ENCODE results near the gene ADAMTS2. TPM values are rescaled to one million over a fixed set of nuclear protein-coding genes. Genes with fewer than 3 reads are reported as not detected.

Gene ADAMTS2
- total RNA-seq, 1 experiment from 2014 or later = 1.7 TPM

- H3K36me3 ChIP-seq (replicated peaks; ENCODE audit: control insufficient read depth, insufficient read depth, low read length) = no peaks in the 10 kb centered on the region
- DNase-seq = no peak
- no peaks in the 10 kb centered on the region for H3K27me3 ChIP-seq (ENCODE audit: control insufficient read depth, insufficient read depth, low read length)
- H3K4me3 ChIP-seq (ENCODE audit: insufficient read depth, low read depth, low read length) = no peak overlapping the region
Observed at GRCh38 chr5:179241764-179242370, 103.4 kb downstream of the ADAMTS2 start.

GRCh38 chr5:179241175-179241574 is 104.1 kb downstream of the ADAMTS2 start:
- Histone ChIP-seq H3K4me3 (ENCODE audit: insufficient read depth, low read depth, low read length) (no peak overlapping the region), H3K27me3 (ENCODE audit: control insufficient read depth, insufficient read depth, low read length) (no peaks in the 10 kb centered on the region), H3K36me3 (replicated peaks; ENCODE audit: control insufficient read depth, insufficient read depth, low read length) (no peaks in the 10 kb centered on the region)
- no peak for DNase-seq

GRCh38 chr5:179240561-179240960 is 104.7 kb downstream of the ADAMTS2 start:
- DNase-seq = no peak
- Histone ChIP-seq H3K4me3 (ENCODE audit: insufficient read depth, low read depth, low read length) (no peak overlapping the region), H3K36me3 (replicated peaks; ENCODE audit: control insufficient read depth, insufficient read depth, low read length) (no peaks in the 10 kb centered on the region), H3K27me3 (ENCODE audit: control insufficient read depth, insufficient read depth, low read length) (no peaks in the 10 kb centered on the region)

GRCh38 chr5:179239256-179240135 is 105.8 kb downstream of the ADAMTS2 start:
- Histone ChIP-seq H3K27me3 (ENCODE audit: control insufficient read depth, insufficient read depth, low read length) (no peaks in the 10 kb centered on the region), H3K36me3 (replicated peaks; ENCODE audit: control insufficient read depth, insufficient read depth, low read length) (no peaks in the 10 kb centered on the region), H3K4me3 (ENCODE audit: insufficient read depth, low read depth, low read length) (no peak overlapping the region)
- peak; percentile 49 for DNase-seq

GRCh38 chr5:179238628-179238970 is 106.7 kb downstream of the ADAMTS2 start:
- no peak for DNase-seq
- Histone ChIP-seq H3K36me3 (replicated peaks; ENCODE audit: control insufficient read depth, insufficient read depth, low read length) (no peaks in the 10 kb centered on the region), H3K4me3 (ENCODE audit: insufficient read depth, low read depth, low read length) (no peak overlapping the region), H3K27me3 (ENCODE audit: control insufficient read depth, insufficient read depth, low read length) (no peaks in the 10 kb centered on the region)

- Histone ChIP-seq H3K36me3 (replicated peaks; ENCODE audit: control insufficient read depth, insufficient read depth, low read length) (no peaks in the 10 kb centered on the region), H3K27me3 (ENCODE audit: control insufficient read depth, insufficient read depth, low read length) (no peaks in the 10 kb centered on the region), H3K4me3 (ENCODE audit: insufficient read depth, low read depth, low read length) (no peak overlapping the region)
- DNase-seq = no peak
Observed at GRCh38 chr5:179237770-179238627, 107.3 kb downstream of the ADAMTS2 start.

GRCh38 chr5:179235416-179236400 is 109.6 kb downstream of the ADAMTS2 start:
- no peak for DNase-seq
- Histone ChIP-seq H3K27me3 (ENCODE audit: control insufficient read depth, insufficient read depth, low read length) (no peaks in the 10 kb centered on the region), H3K36me3 (replicated peaks; ENCODE audit: control insufficient read depth, insufficient read depth, low read length) (no peaks in the 10 kb centered on the region), H3K4me3 (ENCODE audit: insufficient read depth, low read depth, low read length) (no peak overlapping the region)

- Histone ChIP-seq H3K4me3 (ENCODE audit: insufficient read depth, low read depth, low read length) (no peak overlapping the region), H3K36me3 (replicated peaks; ENCODE audit: control insufficient read depth, insufficient read depth, low read length) (no peaks in the 10 kb centered on the region), H3K27me3 (ENCODE audit: control insufficient read depth, insufficient read depth, low read length) (no peaks in the 10 kb centered on the region)
- peak; percentile 48 for DNase-seq
Observed at GRCh38 chr5:179234563-179235135, 110.6 kb downstream of the ADAMTS2 start.

- Histone ChIP-seq H3K4me3 (ENCODE audit: insufficient read depth, low read depth, low read length) (no peak overlapping the region), H3K36me3 (replicated peaks; ENCODE audit: control insufficient read depth, insufficient read depth, low read length) (no peaks in the 10 kb centered on the region), H3K27me3 (ENCODE audit: control insufficient read depth, insufficient read depth, low read length) (no peaks in the 10 kb centered on the region)
- peak; percentile 56 for DNase-seq
Observed at GRCh38 chr5:179233909-179234562, 111.2 kb downstream of the ADAMTS2 start.

GRCh38 chr5:179232091-179232735 is 113.0 kb downstream of the ADAMTS2 start:
- Histone ChIP-seq H3K27me3 (ENCODE audit: control insufficient read depth, insufficient read depth, low read length) (no peaks in the 10 kb centered on the region), H3K4me3 (ENCODE audit: insufficient read depth, low read depth, low read length) (no peak overlapping the region), H3K36me3 (replicated peaks; ENCODE audit: control insufficient read depth, insufficient read depth, low read length) (no peaks in the 10 kb centered on the region)
- no peak for DNase-seq

- no peak overlapping the region for H3K4me3 ChIP-seq (ENCODE audit: insufficient read depth, low read depth, low read length)
- no peak for DNase-seq
- no peaks in the 10 kb centered on the region for H3K36me3 ChIP-seq (replicated peaks; ENCODE audit: control insufficient read depth, insufficient read depth, low read length)
- H3K27me3 ChIP-seq (ENCODE audit: control insufficient read depth, insufficient read depth, low read length) = no peaks in the 10 kb centered on the region
Observed at GRCh38 chr5:179231309-179231708, 114.0 kb downstream of the ADAMTS2 start.

- Histone ChIP-seq H3K27me3 (ENCODE audit: control insufficient read depth, insufficient read depth, low read length) (no peaks in the 10 kb centered on the region), H3K36me3 (replicated peaks; ENCODE audit: control insufficient read depth, insufficient read depth, low read length) (no peaks in the 10 kb centered on the region), H3K4me3 (ENCODE audit: insufficient read depth, low read depth, low read length) (no peak overlapping the region)
- no peak for DNase-seq
Observed at GRCh38 chr5:179230061-179230461, 115.2 kb downstream of the ADAMTS2 start.

GRCh38 chr5:179229331-179229831 is 115.9 kb downstream of the ADAMTS2 start:
- H3K27me3 ChIP-seq (ENCODE audit: control insufficient read depth, insufficient read depth, low read length) = no peaks in the 10 kb centered on the region
- no peak overlapping the region for H3K4me3 ChIP-seq (ENCODE audit: insufficient read depth, low read depth, low read length)
- DNase-seq = no peak
- no peaks in the 10 kb centered on the region for H3K36me3 ChIP-seq (replicated peaks; ENCODE audit: control insufficient read depth, insufficient read depth, low read length)

Data from H7 (cell line).